Kasumi-1 (cell line): ENCODE data around the gene GPR179.

Source experiments
- DNase-seq, 2 experiments: peaks; one replicate each; lab custom pipeline; 2025; lab: John Stamatoyannopoulos, UW

Gene GPR179

GRCh38 chr17:38342886-38343607 is 709 bp downstream of the GPR179 start:
- DNase-seq: no peak

DNA sequence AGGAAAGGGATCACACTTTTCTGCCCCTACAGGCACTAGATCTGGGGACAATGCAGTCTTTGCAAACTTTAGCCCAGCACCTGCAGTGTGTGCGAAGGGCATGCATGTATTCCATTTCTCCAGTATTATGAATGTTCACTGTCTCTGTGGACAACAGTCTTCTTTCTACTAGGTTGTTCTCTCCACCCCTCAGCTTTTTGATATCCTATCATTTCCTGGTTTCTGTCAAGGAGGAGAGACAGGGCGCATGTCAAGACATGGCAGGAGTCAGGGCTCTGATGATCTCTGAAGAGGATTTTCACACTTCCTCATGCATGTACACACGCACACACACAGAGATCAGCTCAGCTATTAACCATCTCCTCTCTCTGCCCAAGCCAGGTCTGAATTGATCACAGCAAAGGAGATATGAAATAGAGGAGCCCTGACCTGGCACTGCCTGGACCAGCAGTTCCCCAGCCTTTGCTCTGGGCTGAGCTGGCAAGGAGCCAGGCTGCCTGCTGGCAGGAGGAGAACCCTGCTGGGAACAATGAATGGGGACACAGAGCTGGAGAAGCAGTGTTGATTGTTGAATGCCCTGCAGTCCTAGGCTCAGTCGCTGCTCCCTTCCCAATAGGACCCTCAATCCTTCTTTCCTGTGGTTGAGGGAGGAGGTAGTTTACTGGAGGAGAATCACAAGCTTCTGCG is 2.6 kb downstream of the GPR179 start:
- peak; percentile 8 to 9 for DNase-seq

DNA sequence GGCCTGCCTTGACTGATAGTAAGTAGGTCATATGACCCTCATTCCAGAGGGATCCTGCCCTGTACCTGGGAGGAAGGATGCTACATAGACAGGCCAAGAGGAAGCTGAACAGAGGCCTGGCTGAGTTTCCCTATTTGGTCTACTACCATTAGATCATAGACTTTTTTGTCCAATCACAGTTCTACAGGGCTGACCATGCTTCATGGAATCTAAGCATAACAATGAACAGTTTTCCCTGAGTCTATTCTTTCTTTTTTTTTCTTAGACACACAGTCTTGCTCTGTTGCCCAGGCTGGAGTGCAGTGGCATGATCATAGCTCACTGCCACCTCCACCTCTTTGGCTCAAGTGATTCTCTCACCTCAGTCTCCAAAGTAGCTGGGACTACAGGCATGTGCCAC is 3.9 kb downstream of the GPR179 start:
- no peak for DNase-seq

DNA sequence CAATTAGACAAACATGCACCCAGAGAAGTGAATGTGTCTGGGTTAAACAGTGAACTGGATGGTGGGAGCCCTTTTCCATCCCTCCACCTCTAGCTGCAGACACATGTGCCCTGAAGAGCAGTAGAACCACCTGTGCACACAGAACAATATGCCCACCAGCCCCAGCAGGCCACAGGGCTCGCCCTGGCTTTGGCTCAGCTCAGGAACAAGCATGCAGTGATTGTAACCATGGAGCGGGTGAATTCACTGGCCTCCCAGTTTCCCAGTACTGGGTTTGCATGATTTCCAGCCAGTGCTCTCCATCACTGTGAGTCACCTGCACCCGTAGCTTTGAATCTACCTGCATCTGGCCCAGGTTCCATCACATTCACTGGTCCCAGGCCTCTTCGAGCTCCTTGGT is 5.2 kb downstream of the GPR179 start:
- DNase-seq: no peak

GRCh38 chr17:38338053-38338452 is 5.7 kb downstream of the GPR179 start:
- no peak for DNase-seq

DNA sequence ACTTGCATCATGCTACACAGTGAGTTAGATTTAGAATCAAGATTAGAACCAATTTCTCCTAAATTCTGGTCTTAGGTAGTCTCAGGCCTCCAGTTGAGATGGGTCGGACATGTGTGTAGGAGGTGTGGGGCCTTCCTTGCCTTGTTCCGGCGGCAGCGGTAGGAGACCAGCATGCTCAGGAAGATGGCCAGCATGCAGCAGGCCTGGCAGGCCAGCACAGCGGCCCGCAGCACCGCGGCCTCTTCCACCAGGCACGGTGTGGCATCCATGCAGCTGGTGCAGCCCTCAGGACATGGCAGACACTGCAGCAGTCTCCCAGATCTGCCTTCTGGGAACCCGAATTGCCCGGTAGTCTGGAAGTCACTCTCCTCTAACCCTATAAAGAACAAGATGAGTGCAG is 6.9 kb downstream of the GPR179 start:
- DNase-seq: no peak

DNA sequence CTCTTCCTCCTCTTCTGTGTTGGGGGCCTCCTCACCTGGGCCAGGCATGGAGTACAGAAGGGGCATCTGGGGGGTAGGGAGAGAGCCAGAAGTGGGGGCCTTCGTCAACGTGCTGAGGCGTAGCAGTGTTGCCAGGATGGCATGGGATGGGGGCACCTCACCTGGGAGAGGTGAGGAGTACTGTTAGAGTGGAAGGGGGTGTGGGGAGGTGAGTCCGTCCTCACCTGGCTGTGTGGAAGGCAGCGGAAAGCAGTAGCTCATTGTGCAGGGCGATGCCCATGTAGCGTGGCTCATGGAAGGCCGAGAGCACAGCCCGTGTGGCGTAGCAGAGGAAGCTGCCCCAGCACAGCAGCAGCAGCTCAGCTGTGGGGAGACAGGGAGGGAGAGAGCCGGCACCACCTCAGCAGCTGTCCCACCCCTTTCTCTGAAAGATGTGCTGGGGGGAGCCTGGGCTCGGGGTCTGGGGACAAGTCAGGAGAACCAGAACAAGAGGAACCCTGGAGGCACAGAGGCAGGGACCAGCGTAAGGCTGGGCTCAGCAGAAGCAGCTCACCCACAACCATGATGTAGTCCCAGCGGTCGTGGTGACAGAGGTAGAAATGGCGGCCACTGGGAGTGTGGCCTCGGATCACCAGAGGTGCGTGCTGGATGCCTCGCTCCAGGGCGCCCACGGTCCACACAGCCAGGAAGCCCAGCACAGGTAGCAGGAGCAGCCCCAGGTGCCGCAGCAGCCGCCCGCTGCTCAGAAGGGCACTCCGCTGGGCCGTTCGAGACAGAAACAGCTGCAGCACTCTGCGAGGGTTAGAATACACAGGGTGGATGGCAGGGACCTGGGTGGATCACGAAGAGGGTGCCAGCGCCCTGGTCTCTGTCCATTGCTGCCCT is 9.0 kb downstream of the GPR179 start:
- DNase-seq: no peak

GRCh38 chr17:38333635-38334295 is 10.0 kb downstream of the GPR179 start:
- peak; percentile 47 to 53 for DNase-seq

GRCh38 chr17:38332735-38333134 is 11.0 kb downstream of the GPR179 start:
- no peak for DNase-seq

- DNase-seq: no peak
Measured at GRCh38 chr17:38330941-38331411, 12.8 kb downstream of the GPR179 start.

- no peak for DNase-seq
Measured at GRCh38 chr17:38329808-38330730, 13.7 kb downstream of the GPR179 start.

DNA sequence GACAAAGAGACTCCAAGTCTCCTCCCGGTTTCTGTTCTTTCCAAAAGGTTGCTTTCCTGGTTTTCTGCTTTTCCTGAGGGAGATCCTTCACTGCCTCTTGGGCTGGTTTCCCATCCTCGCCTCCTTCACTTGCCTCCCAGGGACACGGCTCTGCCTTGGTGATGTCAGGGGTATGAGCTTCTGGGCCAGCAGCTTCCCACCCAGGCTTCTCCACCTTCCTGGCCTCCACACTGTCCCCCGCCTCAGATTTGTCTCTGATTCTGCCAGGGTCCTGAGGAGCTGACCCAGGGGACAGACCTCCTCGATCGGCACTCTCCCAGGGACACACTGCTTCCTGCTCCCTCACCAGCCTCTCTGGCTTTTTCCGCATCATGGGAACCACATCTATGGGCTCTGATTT is 14.5 kb downstream of the GPR179 start:
- DNase-seq: no peak

GRCh38 chr17:38328620-38329019 is 15.1 kb downstream of the GPR179 start:
- DNase-seq: no peak

- no peak for DNase-seq
Measured at GRCh38 chr17:38327936-38328335, 15.8 kb downstream of the GPR179 start.

- DNase-seq: peak; percentile 96 to 97
Measured at GRCh38 chr17:38326996-38327792, 16.6 kb downstream of the GPR179 start.

- peak in 1 of 2 experiments; percentile 22 for DNase-seq
Measured at GRCh38 chr17:38325221-38325851, 18.4 kb downstream of the GPR179 start.

DNA sequence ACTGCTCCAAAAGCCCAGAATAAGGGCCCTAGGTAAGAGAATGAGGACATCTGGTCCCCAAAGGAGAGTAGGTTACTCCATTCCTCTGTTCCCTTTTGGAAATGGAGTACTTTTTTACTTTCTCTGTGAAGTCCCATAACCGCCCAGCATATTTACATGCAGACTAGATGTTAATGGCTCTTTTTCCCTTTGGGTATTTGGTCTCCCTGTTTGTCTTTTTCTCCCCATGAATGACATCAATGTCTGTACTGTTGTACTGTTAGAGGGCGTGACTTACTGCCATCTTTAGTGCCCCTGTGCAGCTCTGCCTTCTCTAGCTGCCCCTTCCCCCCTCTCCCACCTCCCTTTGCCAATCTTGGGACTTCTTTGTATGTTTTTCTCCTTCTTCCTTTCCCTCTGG is 19.0 kb downstream of the GPR179 start:
- DNase-seq: no peak

- DNase-seq: no peak
Measured at GRCh38 chr17:38324141-38324697, 19.5 kb downstream of the GPR179 start.

- no peak for DNase-seq
Measured at GRCh38 chr17:38322897-38323296, 20.9 kb downstream of the GPR179 start.
